ENCODE data around the gene VPS26C. TPM values are rescaled to one million over a fixed set of nuclear protein-coding genes. Genes with fewer than 3 reads are reported as not detected.
A peak's percentile ranks its signal among the peaks of the same experiment; 100 is the strongest.

Gene VPS26C
- total and polyA plus RNA-seq, 12 donors, result 22.3 to 57.5 (median 46.3) TPM

- intact Hi-C loops (cut with DNase I), result no loop called here
- Histone ChIP-seq H3K27me3 (no peaks in the 10 kb centered on the region), H3K27ac (no peak overlapping the region), H3K4me3 (no peak overlapping the region), H3K36me3 (peaks cover 0 to 99% (median 37%) of the 10 kb centered on the region in 9 donors), H3K9me3 (no peaks in the 10 kb centered on the region), H3K4me1 (no peaks in the 10 kb centered on the region)
- DNase-seq (no peak), ATAC-seq (no peak)
- WGBS, 2 donors, result 85 to 87% methylated on average over 11 of the region's 11 CpGs
- TF ChIP-seq CTCF (IDR thresholded peaks at IDR 0.05), result no peak
Observed at GRCh38 chr21:37199057-37199924, 67.8 kb downstream of the VPS26C start.

GRCh38 chr21:37197746-37198145 is 69.4 kb downstream of the VPS26C start:
- no peak overlapping the region for H3K27ac ChIP-seq
- intact Hi-C loops (cut with DNase I), result no loop called here
- 92 to 97% methylated on average over 4 of the region's 4 CpGs for WGBS, 2 donors
- no peaks in the 10 kb centered on the region for H3K27me3 ChIP-seq
- peaks cover 0 to 100% (median 43%) of the 10 kb centered on the region in 9 donors for H3K36me3 ChIP-seq
- ATAC-seq, result no peak
- H3K4me1 ChIP-seq, result no peaks in the 10 kb centered on the region
- H3K9me3 ChIP-seq, result no peaks in the 10 kb centered on the region
- no peak for DNase-seq
- no peak for TF ChIP-seq CTCF (IDR thresholded peaks at IDR 0.05)
- H3K4me3 ChIP-seq, result no peak overlapping the region

GRCh38 chr21:37196847-37197246 is 70.3 kb downstream of the VPS26C start:
- Histone ChIP-seq H3K4me1 (no peaks in the 10 kb centered on the region), H3K27ac (no peak overlapping the region), H3K9me3 (no peaks in the 10 kb centered on the region), H3K27me3 (no peaks in the 10 kb centered on the region), H3K36me3 (peaks cover 0 to 100% (median 40%) of the 10 kb centered on the region in 9 donors), H3K4me3 (no peak overlapping the region)
- TF ChIP-seq CTCF (IDR thresholded peaks at IDR 0.05), result no peak
- ATAC-seq, result no peak
- intact Hi-C loops (cut with DNase I), result no loop called here
- 94 to 95% methylated on average over 8 of the region's 8 CpGs for WGBS, 2 donors
- no peak for DNase-seq

- Histone ChIP-seq H3K9me3 (no peaks in the 10 kb centered on the region), H3K27me3 (no peaks in the 10 kb centered on the region), H3K4me1 (no peaks in the 10 kb centered on the region), H3K4me3 (no peak overlapping the region), H3K36me3 (peaks cover 0 to 100% (median 33%) of the 10 kb centered on the region in 9 donors), H3K27ac (no peak overlapping the region)
- intact Hi-C loops (cut with DNase I), result no loop called here
- DNase-seq, result no peak
- 82 to 85% methylated on average over 15 of the region's 15 CpGs for WGBS, 2 donors
- ATAC-seq, result peak in 5 of 8 donors; percentile 17 to 57 (median 33)
- TF ChIP-seq CTCF (IDR thresholded peaks at IDR 0.05), result no peak
Observed at GRCh38 chr21:37195610-37196009, 71.5 kb downstream of the VPS26C start.
